Hematopoietic multipotent progenitor cell treated with erythropoietin and hydrocortisone succinate and interleukin-3 and kit ligand, for 8 days (in vitro differentiated cells): ENCODE data around the gene HORMAD2.
A peak's percentile ranks its signal among the peaks of the same experiment; 100 is the strongest.

ENCODE experiments used
- DNase-seq: peaks from one replicate; pipeline ENCODE4 v3.0.0-alpha.2; 2015

HORMAD2 gene

DNA sequence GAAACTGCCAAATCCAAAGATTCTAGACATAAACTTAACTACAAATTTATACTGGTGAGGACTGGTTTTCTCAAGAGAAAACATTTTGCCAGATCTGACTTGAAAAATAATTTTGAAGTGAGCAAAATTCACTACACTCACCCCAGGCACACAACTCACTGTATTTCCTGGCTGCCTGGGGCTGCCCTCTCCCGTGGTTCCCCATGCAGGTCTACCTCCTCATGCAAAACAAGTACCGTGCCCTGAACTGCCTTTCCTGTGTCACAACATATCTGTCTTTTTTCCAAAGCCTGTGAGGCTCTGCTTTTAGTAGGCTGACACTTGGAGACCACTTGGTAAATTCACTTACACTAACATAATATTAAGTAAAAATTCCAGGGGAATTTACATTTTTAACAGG is 89.9 kb downstream of the HORMAD2 start:
- no peak for DNase-seq

- no peak for DNase-seq
Measured at GRCh38 chr22:30171008-30171407, 90.7 kb downstream of the HORMAD2 start.

- DNase-seq, result no peak
Measured at GRCh38 chr22:30175690-30176288, 95.5 kb downstream of the HORMAD2 start.

DNA sequence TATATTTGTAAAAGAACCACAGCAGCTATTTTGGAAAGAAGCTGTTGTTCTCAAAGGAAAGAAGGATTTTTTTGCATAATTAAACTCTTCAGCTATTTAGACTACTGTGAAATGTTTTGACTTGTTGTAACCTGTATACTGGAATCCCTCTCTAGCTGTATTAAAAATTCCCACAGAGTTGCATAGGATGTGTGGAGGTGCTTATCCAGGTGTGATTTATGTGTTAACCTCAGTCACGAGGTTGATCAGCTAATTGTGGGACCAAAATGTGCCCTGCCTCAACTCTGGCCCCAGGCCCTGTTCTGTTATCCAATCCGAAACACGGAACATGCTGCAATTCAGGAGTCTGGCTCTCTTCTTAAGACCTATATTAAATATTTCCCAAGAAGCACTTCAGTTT is 96.2 kb downstream of the HORMAD2 start:
- no peak for DNase-seq

DNA sequence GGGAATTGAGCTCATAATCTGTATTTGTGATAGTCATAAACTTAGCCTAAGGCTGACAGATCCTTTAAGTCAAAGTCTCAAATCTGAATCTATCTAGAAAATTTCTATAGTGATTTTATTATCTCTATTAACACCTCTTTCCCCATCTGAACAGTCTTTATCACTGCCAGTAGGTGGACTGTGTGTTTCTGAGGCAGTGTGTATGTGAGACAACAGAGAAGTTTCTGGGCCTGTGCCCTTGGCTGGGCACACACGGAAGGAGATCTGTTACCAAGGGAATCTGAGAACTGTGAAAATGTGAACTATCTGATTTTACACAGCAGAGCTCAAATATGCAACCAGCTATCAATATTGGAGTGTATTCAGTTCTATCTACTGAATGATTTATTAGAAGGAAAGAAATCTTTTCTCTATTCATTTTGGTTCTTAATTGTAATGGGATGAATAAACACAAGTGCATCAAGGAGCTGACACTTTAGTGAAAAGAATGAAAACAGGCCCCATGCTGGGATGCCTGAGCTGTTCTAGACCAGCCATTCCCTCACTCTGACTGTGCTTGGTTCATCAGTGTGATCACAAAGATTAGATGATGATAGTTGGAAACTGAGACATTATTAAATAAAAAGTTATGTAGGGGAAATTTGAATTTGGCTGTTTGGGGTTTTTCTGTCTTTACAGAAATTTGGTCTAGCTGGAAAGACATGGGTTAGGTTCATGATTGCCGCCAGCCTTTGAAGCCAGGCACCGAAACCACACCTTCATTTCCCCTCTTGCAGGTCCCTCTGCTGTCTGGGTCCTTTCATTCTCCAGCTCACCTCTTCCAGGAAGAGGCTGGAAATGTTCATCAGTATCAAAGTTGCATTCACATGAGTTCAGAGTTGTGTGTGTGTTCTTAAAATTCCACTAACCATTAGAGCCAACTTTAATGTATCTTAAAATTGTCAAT is 98.2 kb downstream of the HORMAD2 start:
- DNase-seq, result peak; percentile 50

- DNase-seq, result no peak
Measured at GRCh38 chr22:30180616-30181015, 100.4 kb downstream of the HORMAD2 start.

- DNase-seq, result peak; percentile 93
Measured at GRCh38 chr22:30181459-30182349, 101.4 kb downstream of the HORMAD2 start.

DNA sequence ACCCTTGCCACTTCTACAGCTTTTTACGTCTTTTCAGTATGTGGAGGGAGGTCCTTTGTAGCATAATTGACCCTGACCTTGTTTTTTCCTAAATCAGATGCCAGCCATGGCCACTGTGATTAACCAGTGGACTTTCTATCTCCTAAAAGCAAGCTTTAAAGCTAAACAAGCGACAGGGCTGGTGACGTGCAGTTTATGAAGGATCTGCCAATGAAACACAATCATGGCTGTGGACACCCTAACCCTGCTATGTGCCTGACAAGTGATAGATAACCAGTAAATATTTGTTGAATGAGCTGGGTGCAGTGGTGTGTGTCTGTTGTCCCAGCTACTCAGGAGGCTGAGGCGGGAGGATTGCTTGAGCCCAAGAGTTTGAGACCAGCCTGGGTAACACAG is 102.1 kb downstream of the HORMAD2 start:
- DNase-seq, result peak; percentile 85

GRCh38 chr22:30182815-30183214 is 102.6 kb downstream of the HORMAD2 start:
- no peak for DNase-seq

GRCh38 chr22:30183271-30183670 is 103.0 kb downstream of the HORMAD2 start:
- no peak for DNase-seq

DNA sequence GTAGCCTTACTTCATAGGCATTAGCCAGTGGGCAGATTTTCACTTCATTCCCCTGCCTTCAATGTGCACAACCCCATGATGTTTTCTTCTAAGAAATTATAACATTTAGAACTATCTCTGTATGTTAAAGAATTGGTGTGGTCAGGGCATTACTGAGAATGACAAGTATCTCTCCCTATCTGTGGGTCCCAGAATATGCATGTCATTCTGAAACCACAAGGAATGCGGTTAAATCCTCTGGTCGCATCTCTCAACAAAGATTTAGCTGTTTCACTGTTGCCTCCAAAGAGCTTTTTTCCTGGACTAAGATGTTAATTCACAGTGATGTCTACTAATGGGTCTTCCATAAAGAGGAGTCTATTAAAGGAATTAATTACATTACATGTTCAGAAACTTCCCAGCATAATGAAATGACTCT is 103.6 kb downstream of the HORMAD2 start:
- peak; percentile 92 for DNase-seq

- no peak for DNase-seq
Measured at GRCh38 chr22:30185129-30185528, 104.9 kb downstream of the HORMAD2 start.

GRCh38 chr22:30185549-30185948 is 105.3 kb downstream of the HORMAD2 start:
- DNase-seq, result no peak

GRCh38 chr22:30186041-30186440 is 105.8 kb downstream of the HORMAD2 start:
- DNase-seq, result no peak

DNA sequence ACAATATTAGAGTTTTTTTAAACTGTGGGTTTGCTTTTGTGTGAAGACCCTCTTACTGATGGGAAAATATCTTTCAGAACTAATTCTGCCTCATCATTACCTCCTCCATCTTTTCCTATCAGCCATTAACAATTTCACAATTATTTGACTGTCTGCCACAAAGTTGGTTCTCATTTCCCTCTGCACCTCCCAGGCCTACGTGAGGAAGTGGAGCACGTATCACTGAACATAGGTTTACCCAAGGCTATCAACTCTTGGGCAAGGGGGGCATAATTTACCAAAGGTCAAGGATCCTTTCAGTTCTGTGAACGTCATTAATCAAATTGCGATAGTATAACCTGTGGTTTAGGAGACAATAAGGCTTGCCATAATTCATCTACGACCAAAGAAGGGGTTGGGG is 106.2 kb downstream of the HORMAD2 start:
- no peak for DNase-seq

- no peak for DNase-seq
Measured at GRCh38 chr22:30187094-30187493, 106.8 kb downstream of the HORMAD2 start.

DNA sequence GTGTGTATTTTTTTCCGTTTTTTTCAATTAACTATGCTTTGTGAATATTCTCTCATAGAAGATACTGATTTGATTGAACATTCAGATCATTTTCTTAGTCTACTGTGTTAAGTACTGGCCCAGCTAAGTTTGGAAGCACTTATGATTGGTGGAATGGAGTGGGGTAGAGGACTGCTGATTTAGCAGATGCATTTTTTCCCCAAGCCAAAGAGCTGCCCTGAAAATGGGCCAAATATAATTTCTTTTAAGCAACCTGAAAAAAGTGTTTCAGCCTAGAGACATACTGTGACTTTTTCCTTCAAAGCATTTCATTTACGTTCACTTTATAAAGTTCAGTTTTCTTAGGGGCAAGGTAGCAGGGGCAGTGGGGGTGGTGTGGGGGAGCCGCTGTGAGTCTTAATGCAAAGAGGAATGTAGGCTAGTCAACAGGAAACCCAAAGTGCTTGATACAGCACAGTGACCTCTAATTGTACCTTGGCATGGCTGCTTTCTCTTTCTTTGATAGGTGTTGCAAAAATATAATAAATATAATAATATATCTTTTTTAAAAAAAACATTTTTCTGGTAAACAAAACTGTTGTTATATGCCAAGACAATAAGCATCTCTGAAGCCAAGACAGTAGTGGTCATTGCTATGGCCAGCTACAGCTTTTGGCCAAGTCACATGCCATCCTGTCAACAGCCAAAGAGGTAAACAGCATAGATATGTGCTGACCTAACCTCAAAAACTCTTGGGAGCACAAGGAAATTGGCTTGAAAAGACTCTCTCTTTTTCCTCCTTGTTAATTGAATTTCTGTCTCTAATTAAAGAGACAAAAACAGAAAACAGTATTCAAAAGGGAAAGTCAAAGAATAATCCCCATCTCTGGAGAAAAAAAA is 107.5 kb downstream of the HORMAD2 start:
- DNase-seq, result no peak

DNA sequence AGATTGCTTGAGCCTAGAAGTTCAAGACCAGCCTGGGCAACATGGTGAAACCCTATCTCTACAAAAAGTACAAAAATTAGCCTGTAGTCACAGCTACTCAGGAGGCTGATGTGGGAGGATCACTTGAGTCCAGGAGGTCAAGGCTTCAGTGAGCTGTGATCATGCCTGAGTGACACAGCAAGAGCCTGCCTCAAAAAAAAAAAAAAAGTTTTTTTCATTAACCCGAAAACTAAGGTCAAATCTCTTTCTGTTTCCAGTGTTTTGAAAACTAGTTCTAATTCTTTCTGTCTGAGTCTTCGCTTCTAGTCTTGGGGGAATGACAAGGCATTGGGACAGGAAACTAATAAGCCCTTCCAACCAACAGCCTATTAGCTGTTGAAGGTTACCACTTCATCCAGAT is 108.6 kb downstream of the HORMAD2 start:
- DNase-seq, result no peak

DNA sequence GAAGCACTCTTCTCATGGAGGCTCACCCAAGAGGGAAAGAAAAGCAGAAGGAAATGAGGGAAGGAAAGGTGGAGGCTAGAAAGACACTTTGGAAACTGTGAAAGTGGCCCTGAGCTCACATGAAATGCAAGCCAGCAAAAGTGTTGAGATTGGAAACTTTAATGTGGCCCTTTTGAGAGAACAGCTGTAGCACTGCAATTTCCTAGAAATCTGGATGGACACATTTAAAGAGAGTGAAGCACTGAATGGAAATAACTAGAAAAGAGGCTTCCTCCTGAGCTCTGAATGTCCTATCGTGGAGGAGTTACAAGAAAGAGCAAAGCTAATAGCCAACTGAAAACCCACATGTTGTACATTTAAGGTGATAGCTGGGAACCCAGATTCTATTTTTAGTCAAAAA is 110.3 kb downstream of the HORMAD2 start:
- DNase-seq, result no peak

- DNase-seq, result no peak
Measured at GRCh38 chr22:30191040-30191701, 110.9 kb downstream of the HORMAD2 start.

DNA sequence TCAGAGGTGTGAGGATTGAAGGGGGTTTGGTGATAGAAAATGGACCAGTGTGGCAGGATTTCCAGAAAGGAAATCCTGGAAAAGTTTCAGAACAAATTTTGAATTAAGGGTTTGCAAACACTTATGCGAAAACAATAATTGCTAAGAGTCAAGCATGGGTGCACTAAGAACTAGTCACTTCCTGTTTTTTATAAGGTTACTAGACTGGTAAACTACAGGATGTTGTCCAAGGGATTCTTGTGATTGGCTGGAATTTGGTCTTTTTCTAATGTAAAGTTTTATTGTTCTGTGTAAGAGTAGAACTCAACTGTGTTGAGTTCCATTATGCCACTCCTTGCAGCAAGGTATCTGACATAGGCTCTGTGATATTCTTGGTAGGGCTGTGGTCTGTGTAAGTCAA is 112.2 kb downstream of the HORMAD2 start:
- DNase-seq, result no peak
